GM10266 (cell line): ENCODE results near the gene DCUN1D3.

Experiments used
- DNase-seq: peaks from one replicate; pipeline ENCODE4 v3.0.0; 2012; ENCODE audit errors: extremely low spot score
- CTCF ChIP-seq: IDR thresholded peaks from 2 replicates; pipeline ENCODE4 v1.5.1; 2012; ENCODE audit warnings: mild to moderate bottlenecking, low read depth; ENCODE audit not compliant: control insufficient read depth, insufficient read depth; ENCODE audit errors: missing control alignments

DCUN1D3 gene

DNA sequence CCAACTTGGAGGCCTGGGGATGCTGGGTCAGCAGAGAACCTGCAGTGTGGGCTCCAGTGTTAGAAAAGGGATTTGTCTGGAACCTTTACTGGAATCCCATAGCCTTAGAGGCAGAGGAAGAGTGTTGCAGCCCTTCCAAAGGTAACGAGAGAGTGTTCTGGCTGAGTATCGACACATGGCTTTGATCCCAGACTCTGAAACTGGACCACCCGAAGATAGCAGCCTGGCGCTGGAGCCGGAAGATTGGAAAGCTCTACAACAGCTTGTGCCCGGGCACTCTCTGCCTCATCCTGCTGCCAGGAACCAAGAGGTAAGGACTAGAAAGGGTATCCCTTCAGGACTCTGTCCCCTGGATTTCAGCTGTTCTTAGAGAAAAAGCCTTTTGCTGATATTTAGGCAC, 54.1 kb downstream of the DCUN1D3 start:
- DNase-seq: no peak
- TF ChIP-seq CTCF: no peak

DNA sequence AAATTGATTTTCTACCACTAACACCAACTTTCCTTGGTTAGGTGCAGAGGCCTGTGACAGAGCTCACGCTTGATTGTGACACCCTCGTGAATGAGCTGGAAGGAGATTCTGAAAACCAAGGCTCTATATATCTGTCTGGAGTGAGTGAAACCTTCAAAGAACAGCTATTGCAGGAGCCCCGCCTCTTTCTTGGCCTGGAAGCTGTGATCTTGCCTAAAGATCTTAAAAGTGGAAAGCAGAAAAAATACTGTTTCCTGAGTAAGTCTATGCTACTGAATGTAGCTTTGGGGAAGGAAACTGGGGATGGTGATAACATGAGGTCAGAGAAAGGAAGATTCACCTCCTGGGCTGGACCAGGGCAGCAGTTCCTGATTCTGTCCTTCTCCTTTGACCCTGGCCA, 55.6 kb downstream of the DCUN1D3 start:
- DNase-seq: no peak

GRCh38 chr16:20844054-20844453, 56.1 kb downstream of the DCUN1D3 start:
- DNase-seq: no peak
- no peak for TF ChIP-seq CTCF

More for the DNA sequence above, 55.6 kb downstream of the DCUN1D3 start:
- TF ChIP-seq CTCF: no peak

GRCh38 chr16:20839504-20839903, 60.7 kb downstream of the DCUN1D3 start:
- no peak for DNase-seq
- no peak for TF ChIP-seq CTCF

DNA sequence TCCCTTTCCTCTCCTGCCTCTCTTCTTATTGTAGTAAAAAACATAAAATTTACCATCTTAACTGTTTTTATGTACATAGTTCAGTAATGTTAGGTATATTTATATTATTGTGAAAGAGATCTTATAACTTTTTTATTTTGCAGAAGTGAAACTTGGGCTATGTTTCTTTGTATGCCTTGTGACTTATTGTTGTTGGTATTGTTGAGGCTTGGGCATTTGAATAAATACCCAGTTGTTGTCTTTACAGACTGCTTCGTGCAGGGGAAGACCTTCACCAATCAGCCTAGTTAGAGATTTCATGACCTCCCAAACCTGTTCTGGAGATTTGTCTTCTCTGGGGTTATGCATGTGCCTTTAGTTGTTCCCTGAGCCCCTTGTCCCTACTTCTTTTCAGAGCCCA, 61.9 kb downstream of the DCUN1D3 start:
- DNase-seq: no peak
- TF ChIP-seq CTCF: no peak

GRCh38 chr16:20833086-20833485, 67.1 kb downstream of the DCUN1D3 start:
- no peak for TF ChIP-seq CTCF
- no peak for DNase-seq

DNA sequence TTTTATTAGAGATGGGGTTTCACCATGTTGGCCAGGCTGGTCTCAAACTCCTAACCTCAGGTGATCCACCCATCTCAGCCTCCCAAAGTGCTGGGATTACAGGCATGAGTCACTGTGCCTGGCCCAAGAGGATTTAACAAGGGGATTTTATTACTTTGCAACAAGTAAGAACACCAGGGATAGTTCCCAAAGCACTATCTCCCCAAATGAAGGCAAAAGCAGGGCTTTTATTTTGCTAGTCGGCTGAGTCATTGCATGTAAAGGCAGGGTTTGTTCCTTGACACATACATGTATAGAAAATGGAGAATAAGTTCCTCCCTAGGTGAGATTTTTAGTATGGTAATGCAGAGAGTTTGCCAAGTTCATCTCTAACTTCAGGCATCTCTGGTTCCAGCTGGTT, 69.8 kb downstream of the DCUN1D3 start:
- no peak for DNase-seq
- no peak for TF ChIP-seq CTCF
